HG03103 (cell line): ENCODE results near the gene AZU1.
"Not testable (repeated sequence)": the region's sequence is repeated elsewhere in the genome, so short reads cannot be mapped to it uniquely, and the experiment has no call there.

ENCODE experiments used
- ATAC-seq: cut with Tn5 transposase; IDR thresholded peaks from one replicate; pipeline ENCODE4 v1.9.1; 2021; ENCODE audit warnings: low read depth; ENCODE audit not compliant: unreplicated experiment

Gene AZU1

DNA sequence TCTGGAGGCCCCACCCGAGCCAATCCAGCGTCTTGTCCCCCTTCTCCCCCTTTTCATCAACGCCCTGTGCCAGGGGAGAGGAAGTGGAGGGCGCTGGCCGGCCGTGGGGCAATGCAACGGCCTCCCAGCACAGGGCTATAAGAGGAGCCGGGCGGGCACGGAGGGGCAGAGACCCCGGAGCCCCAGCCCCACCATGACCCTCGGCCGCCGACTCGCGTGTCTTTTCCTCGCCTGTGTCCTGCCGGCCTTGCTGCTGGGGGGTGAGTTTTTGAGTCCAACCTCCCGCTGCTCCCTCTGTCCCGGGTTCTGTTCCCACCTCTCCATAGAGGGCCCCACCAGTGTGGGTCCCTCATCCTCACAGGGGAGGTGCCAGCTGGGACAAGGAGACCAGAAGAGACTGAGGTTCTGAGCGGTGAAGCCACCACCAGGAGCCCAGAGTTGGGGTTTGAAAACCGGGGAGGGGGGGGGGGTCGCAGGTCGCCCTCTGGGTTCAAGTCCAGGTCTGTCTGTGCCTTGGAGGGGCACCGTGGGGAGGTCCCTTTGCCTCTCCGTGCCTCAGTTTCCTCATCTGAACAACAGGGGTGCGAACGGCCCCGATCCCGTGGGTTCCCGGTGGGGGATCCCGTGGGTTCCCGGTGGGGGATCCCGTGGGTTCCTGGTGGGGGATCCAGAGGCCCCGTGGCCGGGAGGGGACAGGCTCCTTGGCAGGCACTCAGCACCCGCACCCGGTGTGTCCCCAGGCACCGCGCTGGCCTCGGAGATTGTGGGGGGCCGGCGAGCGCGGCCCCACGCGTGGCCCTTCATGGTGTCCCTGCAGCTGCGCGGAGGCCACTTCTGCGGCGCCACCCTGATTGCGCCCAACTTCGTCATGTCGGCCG, 24.7 kb downstream of the AZU1 start, which contains the start of gene ELANE:
ELANE (plus strand) TSS at position 168 of the 878 bp plus-strand sequence; CDS start at position 194, 26 bp downstream.
- no peak for ATAC-seq

DNA sequence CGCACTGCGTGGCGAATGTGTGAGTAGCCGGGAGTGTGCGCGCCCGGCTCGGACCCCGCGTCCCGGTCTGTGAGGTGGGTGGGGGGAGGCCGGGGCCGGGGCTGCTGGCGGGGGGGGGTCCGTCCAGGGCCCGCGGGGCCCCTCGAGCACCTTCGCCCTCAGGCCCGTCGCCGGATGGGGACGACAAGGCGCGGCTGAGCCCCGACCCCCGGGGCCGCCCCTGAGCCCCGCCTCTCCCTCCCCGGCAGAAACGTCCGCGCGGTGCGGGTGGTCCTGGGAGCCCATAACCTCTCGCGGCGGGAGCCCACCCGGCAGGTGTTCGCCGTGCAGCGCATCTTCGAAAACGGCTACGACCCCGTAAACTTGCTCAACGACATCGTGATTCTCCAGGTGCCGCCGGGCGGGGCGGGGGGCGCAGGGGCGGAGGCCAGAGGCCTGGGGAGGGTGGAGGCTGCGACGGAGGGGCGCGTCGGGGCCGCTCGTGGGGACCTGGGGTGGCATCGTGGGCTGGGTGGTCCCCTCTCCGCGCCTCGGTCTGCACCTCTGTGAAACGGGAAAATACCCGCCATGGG, 25.5 kb downstream of the AZU1 start:
- ATAC-seq, result no peak

DNA sequence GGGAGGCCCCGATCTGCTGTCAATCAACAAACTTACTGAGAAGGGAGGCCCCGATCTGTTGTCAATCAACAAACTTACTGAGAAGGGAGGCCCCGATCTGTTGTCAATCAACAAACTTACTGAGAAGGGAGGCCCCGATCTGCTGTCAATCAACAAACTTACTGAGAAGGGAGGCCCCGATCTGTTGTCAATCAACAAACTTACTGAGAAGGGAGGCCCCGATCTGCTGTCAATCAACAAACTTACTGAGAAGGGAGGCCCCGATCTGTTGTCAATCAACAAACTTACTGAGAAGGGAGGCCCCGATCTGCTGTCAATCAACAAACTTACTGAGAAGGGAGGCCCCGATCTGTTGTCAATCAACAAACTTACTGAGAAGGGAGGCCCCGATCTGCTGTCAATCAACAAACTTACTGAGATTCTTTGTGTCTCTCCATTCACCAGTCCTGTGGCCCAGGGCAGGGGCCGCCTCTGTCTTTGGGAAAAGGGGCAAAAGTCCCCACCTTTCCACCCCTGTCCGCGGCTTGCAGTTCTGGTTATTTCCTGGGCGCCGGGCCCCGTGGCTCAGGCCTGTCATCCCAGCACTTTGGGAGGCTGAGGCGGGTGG, 26.1 kb downstream of the AZU1 start:
- not testable (repeated sequence) for ATAC-seq

DNA sequence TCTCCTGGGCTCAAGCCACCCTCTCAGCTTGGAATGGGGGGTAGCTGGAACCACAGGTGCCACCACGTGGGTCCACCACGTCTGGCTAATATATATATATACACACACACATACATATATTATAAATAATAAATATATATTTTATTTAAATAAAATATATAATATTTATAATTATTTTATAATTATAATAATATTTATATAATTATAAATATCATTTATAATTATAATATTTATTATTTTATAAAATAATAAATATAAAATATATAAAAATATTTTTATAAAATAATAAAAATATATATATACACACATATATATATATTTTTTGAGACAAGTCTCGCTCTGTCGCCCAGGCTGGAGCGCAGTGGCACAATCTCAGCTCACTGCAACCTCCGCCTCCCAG, 26.9 kb downstream of the AZU1 start:
- no peak for ATAC-seq

DNA sequence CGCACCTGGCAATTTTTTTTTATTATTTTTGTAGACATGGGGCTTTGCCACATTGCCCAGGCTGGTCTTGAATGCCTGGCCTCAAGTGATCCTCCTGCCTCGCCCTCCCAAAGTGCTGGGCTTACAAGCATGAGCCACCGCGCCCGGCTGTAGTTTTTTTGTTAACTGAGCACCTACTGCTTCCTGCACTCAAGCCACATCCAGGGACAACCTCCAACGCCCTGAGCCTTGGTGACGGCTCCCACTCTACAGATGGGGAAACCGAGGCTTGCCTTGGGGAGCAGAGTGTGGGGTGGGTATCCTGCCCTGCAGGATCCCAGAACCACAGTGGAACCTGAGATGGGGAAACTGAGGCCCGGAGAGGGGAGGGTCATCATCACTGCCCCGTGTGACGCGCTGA, 27.5 kb downstream of the AZU1 start:
- ATAC-seq, result no peak

DNA sequence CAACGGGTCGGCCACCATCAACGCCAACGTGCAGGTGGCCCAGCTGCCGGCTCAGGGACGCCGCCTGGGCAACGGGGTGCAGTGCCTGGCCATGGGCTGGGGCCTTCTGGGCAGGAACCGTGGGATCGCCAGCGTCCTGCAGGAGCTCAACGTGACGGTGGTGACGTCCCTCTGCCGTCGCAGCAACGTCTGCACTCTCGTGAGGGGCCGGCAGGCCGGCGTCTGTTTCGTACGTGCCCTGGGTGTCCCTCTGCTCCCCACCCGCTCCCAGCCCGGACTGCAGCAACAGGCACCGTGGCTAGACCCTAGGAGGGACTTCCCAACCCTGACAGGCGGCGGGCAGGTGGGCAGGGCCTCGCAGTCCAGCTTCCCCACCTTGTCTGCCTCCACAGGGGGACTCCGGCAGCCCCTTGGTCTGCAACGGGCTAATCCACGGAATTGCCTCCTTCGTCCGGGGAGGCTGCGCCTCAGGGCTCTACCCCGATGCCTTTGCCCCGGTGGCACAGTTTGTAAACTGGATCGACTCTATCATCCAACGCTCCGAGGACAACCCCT, 28.0 kb downstream of the AZU1 start:
- ATAC-seq, result no peak

DNA sequence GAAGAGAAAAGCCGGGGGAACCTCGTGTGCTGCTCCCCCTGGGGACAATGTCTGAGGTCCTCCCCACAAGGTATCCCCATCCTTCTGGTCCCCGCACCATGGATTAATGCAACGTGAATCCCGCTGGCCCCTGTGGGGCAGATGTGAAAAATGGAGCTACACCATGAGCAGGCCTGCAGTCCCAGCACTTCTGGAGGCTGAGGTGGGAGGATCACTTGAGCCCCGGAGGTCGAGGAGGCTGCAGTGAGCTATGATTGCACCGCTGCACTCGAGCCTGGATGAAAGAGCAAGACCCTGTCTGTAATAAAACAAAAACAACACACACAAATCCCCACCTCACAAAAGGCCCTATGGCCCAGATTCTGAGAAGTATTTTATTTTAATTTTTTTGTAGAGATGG, 30.6 kb downstream of the AZU1 start:
- ATAC-seq, result no peak

DNA sequence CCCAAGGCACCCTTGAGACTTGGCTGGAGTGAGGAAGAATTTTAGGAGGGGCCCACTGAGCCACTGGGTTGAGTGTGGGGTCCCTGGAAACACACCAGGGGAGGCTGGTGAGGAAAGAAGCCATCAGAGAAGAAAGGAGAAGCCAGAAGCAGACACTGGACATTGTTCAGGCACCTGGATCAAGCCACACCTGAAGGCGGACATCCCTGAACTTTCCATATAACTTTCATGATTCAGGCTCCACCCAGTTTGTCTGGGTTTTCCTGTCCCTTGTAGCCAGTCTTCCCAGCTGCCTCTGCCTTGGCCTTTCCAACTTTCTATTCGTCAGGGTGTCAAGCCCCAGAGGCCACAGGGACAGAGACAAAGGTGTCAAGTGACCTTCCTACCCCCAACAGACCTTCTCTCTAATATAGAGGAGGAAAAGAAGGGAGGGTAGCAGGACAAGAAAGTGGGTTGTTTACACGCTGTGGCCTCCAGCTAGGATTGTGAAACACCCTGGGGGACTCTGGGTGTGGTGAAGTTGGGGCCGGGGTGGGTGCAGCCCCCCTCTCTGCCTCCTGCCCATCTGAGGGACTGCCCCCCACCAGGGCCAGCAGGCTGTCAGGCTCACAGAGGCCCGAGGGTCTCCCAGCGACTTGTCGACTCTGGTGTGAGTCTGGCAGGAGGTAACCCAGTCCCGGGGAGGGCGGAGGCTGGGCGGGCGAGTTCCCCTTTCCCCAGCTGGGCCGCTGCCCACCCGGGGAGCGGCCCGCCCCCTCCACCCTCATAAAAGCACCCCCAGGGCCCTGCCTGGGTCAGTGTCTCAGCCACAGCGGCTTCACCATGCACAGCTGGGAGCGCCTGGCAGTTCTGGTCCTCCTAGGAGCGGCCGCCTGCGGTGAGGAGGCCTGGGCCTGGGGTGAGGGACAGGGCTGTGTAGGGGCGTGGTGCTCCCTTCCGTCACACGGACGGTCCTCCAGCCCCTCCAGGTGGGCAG, 31.5 kb downstream of the AZU1 start, which contains the start of gene CFD:
CFD (plus strand) TSS at position 797 of the 976 bp plus-strand sequence; CDS start at position 823, 26 bp downstream.
- no peak for ATAC-seq

DNA sequence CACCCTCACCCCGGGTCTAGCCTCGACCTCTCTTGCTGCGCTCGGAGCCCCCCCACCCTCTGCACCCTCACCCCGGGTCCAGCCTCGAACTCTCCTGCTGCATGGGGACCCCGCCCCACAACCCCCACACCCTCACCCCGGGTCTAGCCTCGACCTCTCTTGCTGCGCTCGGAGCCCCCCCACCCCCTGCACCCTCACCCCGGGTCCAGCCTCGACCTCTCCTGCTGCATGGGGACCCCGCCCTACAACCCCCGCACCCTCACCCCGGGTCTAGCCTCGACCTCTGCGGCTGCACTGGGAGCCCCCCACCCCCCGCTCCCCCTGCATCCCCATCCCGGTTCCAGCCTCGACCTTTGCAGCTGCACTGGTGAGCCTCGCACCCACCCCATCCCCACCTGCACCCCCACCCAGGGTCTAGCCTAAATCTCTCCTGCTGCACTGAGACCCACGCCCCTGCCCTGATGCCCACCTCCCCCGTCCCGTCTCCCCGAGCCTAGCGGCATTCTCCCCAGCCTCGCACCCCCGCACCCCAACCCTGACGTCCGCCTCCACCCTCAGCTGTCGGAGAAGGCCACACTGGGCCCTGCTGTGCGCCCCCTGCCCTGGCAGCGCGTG, 33.6 kb downstream of the AZU1 start:
- no peak for ATAC-seq

DNA sequence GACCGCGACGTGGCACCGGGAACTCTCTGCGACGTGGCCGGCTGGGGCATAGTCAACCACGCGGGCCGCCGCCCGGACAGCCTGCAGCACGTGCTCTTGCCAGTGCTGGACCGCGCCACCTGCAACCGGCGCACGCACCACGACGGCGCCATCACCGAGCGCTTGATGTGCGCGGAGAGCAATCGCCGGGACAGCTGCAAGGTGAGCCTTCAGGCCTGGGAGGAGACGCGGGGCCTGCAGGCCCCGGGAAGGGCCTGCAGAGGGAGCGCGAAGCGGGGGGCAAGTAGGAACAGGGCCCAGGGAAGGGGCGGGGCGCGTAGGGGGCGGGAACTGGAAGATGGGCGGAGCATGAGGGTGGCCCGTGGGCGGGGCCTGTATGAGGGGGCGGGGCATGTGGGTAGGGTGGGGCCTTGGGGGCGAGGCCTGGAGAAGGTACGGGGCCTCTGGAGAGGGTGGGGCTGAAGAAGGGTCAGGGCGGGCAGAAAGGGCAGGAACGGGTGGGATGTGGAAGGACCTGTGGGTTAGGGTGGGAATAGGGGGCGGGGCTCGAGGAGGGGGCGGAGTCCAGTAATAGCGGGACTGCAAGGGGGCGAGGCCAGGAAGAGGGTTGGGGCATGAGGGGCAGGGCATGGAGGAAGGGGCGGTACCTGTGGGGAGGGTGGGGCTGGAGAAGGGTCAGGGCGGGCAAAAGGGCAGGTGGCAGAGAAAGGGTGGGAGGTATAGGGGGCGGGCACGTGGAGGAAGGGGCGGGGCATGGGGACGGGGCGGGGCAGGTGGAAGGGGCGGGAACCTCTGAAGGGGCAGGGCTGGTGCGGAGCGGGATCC, 34.3 kb downstream of the AZU1 start:
- no peak for ATAC-seq

DNA sequence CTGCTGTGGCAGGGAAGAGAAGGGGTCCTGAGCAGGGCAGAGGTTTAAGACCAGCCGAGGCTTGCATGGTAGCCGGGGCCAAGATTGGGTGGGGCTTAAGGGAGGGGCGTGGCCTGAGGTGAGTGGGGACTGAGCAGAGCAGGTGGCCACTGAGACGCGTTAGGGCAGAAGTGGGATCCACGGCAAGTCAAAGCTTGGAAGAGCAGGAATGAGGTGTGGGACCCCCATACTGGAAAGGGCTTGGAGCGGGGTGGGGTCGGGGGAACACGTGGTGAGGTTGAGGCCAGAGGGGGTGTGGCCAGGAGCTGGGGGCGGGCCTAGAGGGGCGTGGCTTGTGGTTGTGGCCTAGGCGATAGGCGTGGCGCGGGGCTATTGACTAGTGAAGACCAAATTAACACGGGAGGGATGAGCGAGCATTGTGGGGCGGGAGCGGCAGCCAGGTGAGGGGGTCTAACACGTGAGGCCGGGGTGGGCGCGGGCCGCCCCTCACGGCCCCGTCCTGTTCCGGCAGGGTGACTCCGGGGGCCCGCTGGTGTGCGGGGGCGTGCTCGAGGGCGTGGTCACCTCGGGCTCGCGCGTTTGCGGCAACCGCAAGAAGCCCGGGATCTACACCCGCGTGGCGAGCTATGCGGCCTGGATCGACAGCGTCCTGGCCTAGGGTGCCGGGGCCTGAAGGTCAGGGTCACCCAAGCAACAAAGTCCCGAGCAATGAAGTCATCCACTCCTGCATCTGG, 35.1 kb downstream of the AZU1 start:
- no peak for ATAC-seq

DNA sequence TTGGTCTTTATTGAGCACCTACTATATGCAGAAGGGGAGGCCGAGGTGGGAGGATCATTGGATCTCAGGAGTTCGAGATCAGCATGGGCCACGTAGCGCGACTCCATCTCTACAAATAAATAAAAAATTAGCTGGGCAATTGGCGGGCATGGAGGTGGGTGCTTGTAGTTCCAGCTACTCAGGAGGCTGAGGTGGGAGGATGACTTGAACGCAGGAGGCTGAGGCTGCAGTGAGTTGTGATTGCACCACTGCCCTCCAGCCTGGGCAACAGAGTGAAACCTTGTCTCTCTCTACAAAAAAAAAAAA, 35.6 kb downstream of the AZU1 start:
- no peak for ATAC-seq

DNA sequence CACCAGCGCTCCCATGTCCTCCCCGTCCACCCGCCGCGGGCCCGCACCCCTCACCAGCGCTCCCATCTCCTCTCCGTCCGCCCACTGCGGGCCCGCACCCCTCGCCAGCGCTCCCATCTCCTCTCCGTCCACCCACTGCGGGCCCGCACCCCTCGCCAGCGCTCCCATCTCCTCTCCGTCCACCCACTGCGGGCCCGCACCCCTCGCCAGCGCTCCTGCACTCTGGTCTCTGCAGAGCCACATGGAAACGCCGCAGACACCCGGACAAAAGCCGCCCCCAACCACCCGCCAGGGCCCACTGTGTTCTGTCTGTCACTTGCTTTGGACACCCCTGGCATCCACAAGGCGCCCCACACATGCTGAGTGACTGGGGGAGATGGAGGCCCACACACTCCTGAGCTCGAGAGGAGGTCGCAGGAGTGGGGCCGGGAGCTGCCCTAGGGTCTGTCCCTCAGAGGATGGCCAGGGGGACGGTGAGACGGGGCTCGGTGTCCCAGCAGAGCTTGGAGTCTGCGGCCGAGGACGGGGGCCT, 39.2 kb downstream of the AZU1 start:
- no peak for ATAC-seq

DNA sequence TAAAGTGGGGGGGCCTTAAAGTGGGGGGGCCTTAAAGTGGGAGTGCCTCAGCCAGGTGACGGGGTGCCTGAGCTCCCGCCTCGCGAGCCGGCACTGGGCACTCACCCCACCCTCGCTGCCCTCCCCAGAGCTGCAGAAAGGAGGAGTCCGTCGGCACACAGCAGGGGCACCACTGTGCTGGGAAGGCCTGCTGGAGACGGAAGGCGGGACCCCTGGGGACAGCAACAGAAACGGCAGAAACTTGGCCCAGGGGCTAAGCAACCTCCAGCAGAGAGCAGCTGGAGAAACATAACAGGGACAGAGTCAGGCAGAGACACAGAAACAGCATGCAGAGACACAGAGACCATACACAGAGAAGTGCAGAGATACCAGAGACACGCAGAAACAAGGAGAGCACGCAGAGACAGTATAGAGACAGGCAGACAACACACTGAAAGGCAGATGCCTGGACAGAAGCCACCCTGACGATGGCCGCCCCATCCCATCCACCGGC, 39.7 kb downstream of the AZU1 start:
- ATAC-seq, result no peak

DNA sequence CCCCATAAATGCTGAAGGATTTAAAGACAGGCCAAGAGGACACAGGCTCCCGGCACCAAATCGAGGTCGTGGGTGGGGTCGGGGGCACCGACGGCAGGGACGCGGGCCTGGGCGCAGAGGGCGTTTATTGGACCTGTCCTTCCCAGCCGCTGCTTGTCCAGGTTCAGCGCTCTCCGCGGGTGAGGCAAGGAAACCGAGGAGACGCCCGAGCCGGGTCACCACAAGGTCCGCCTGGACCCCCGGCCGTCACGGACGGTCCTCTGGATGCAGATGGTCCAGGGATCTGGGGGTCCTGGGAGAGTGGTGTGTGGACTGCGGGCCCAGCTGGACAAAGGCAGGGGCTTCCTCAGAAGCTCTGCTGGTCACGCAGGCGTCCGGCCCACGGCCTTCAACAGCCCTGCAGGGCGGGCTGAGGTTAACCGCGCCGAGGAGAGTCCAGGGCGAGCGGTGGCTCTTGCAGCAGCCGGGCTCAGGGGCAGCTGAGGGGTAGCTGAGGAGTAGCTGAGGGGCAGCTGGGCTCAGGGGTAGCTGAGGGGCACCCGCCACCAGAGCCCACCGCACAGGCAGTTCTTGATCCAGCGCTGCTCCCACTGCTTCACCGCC, 40.3 kb downstream of the AZU1 start:
- ATAC-seq, result no peak

DNA sequence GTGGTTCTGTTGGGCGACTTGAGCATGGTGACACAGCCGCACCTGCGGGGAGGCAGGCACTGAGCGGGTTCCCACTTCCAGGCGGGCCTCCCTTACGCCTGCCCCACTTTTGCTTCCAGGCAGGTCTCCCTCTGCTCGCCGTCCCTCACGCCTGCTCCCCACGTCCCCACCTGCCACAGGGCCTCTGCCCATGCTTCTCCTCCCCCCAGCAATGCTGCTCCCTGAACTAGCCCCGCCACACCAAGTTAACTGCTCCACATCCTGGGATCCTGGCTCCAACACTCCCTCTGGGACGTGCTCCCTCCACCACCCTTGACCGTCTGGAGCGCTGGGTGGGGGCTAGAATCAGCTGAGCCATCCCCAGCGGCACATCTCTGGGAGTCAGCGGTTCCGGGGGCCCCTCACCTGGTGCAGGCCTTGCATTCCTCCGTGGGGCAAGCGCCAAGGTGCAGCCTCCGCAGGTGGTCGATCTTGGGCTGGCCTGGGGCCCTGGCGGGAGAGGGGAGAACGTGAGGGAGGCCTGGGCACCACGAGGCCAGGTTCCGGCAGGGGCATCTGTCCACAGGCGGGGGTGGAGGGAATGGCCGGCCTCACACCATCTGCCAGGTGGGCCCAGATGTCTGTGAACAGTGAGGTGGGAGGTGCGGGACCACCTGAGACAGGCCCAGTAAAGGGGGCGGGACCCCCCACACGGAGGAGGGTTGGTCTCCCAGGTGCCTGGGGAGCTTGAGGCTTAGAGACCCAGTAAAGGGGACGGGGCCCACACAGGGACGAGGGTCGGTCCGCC, 41.0 kb downstream of the AZU1 start:
- ATAC-seq, result no peak
